H9 (cell line): ENCODE results near the gene RELCH. TPM values are rescaled to one million over a fixed set of nuclear protein-coding genes. Genes with fewer than 3 reads are reported as not detected.

Experiments
- DNase-seq: peaks from one replicate; pipeline ENCODE4 v3.0.0-alpha.2; 2017
- H2AFZ ChIP-seq: one replicate; pipeline ENCODE4 v1.6.1; 2013; ENCODE audit warnings: mild to moderate bottlenecking, low read length, control low read depth, moderate library complexity
- H2AK5ac ChIP-seq: 2 replicates; pipeline ENCODE4 v1.6.1; 2013; ENCODE audit warnings: low read length, control low read depth, mixed read lengths; ENCODE audit not compliant: insufficient read length
- H2BK120ac ChIP-seq: one replicate; pipeline ENCODE4 v1.6.1; 2013; ENCODE audit warnings: low read depth, mild to moderate bottlenecking, low read length, control low read depth, inconsistent platforms; ENCODE audit not compliant: poor library complexity, severe bottlenecking
- H2BK12ac ChIP-seq: 2 replicates; pipeline ENCODE4 v1.6.1; 2013; ENCODE audit warnings: low read length, control low read depth, mixed read lengths, low read depth; ENCODE audit not compliant: insufficient read length
- H2BK15ac ChIP-seq: 2 replicates; pipeline ENCODE4 v1.6.1; 2013; ENCODE audit warnings: low read depth, low read length, control low read depth
- H2BK20ac ChIP-seq: one replicate; pipeline ENCODE4 v1.6.1; 2013; ENCODE audit warnings: low read depth, mild to moderate bottlenecking, low read length, control low read depth, inconsistent platforms; ENCODE audit not compliant: poor library complexity, severe bottlenecking
- H2BK5ac ChIP-seq: 2 replicates; pipeline ENCODE4 v1.6.1; 2013; ENCODE audit warnings: low read length, control low read depth, mixed read lengths; ENCODE audit not compliant: insufficient read length
- H3K14ac ChIP-seq: 2 replicates; pipeline ENCODE4 v1.6.1; 2013; ENCODE audit warnings: low read length, control low read depth; ENCODE audit not compliant: insufficient read depth
- H3K18ac ChIP-seq: 2 replicates; pipeline ENCODE4 v1.6.1; 2013; ENCODE audit warnings: low read depth, mild to moderate bottlenecking, mixed read lengths, low read length, control low read depth; ENCODE audit not compliant: insufficient read length
- H3K23ac ChIP-seq: 2 replicates; pipeline ENCODE4 v1.6.1; 2013; ENCODE audit warnings: low read length, control low read depth, mixed read lengths, low read depth; ENCODE audit not compliant: insufficient read length
- H3K23me2 ChIP-seq: 2 replicates; pipeline ENCODE4 v1.6.1; 2013; ENCODE audit warnings: low read depth, mild to moderate bottlenecking, mixed read lengths, low read length, control low read depth; ENCODE audit not compliant: insufficient read length, poor library complexity, severe bottlenecking
- H3K27ac ChIP-seq: 2 replicates; pipeline ENCODE4 v1.5.1; 2013; ENCODE audit warnings: low read length, control low read depth, mixed read lengths, low read depth; ENCODE audit not compliant: insufficient read length
- H3K27me3 ChIP-seq: 2 replicates; pipeline ENCODE4 v1.6.1; 2013; ENCODE audit warnings: low read length, control low read depth, inconsistent platforms; ENCODE audit not compliant: insufficient read depth
- H3K4ac ChIP-seq: 2 replicates; pipeline ENCODE4 v1.6.1; 2013; ENCODE audit warnings: low read depth, mild to moderate bottlenecking, control low read depth, inconsistent platforms, low read length, moderate library complexity
- H3K4me1 ChIP-seq: 2 replicates; pipeline ENCODE4 v1.6.1; 2013; ENCODE audit warnings: low read length, control low read depth, inconsistent platforms; ENCODE audit not compliant: insufficient read depth
- H3K4me2 ChIP-seq: 2 replicates; pipeline ENCODE4 v1.6.1; 2013; ENCODE audit warnings: low read length, control low read depth, mixed read lengths; ENCODE audit not compliant: insufficient read length, insufficient read depth
- H3K56ac ChIP-seq: 2 replicates; pipeline ENCODE4 v1.6.1; 2013; ENCODE audit warnings: low read depth, mild to moderate bottlenecking, mixed read lengths, low read length, control low read depth; ENCODE audit not compliant: insufficient read length
- H3K79me1 ChIP-seq: 2 replicates; pipeline ENCODE4 v1.6.1; 2013; ENCODE audit warnings: low read depth, mild to moderate bottlenecking, moderate library complexity, low read length, control low read depth, inconsistent platforms; ENCODE audit not compliant: insufficient read depth, poor library complexity, severe bottlenecking
- H3K79me2 ChIP-seq: 2 replicates; pipeline ENCODE4 v1.6.1; 2013; ENCODE audit warnings: low read length, control low read depth, inconsistent platforms; ENCODE audit not compliant: insufficient read depth
- H3K9ac ChIP-seq: 2 replicates; pipeline ENCODE4 v1.6.1; 2013; ENCODE audit warnings: low read length, control low read depth, mixed read lengths; ENCODE audit not compliant: insufficient read length; ENCODE audit errors: extremely low read depth
- H3K9me3 ChIP-seq: one replicate; pipeline ENCODE4 v1.6.1; 2013; ENCODE audit warnings: low read depth, low read length, inconsistent platforms; ENCODE audit not compliant: control insufficient read depth
- H3T11ph ChIP-seq: one replicate; pipeline ENCODE4 v1.6.1; 2013; ENCODE audit warnings: mild to moderate bottlenecking, low read length, control low read depth, inconsistent platforms
- H4K20me1 ChIP-seq: one replicate; pipeline ENCODE4 v1.6.1; 2013; ENCODE audit not compliant: control insufficient read depth, insufficient read length, insufficient read depth
- H4K5ac ChIP-seq: 2 replicates; pipeline ENCODE4 v1.6.1; 2013; ENCODE audit warnings: low read depth, mild to moderate bottlenecking, mixed read lengths, low read length, control low read depth; ENCODE audit not compliant: insufficient read length
- H4K8ac ChIP-seq: replicated peaks from 2 replicates; pipeline ENCODE4 v1.6.1; 2013; ENCODE audit warnings: low read length, control low read depth, mixed read lengths, low read depth; ENCODE audit not compliant: insufficient read length
- H4K91ac ChIP-seq: 2 replicates; pipeline ENCODE4 v1.6.1; 2013; ENCODE audit warnings: low read depth, mild to moderate bottlenecking, moderate library complexity, mixed read lengths, low read length, control low read depth; ENCODE audit not compliant: insufficient read length
- H3K27ac Mint-ChIP-seq, 3 experiments: 2 replicates in 2 of 3; 3 replicates in 1 of 3; pipeline ENCODE4 v1.8.0; 2020 to 2021; ENCODE audit warnings: mixed read lengths in 3 of 3, mild to moderate bottlenecking in 1 of 3, moderate library complexity in 1 of 3
- H3K27me3 Mint-ChIP-seq: 2 replicates; pipeline ENCODE4 v1.8.0; 2021; ENCODE audit warnings: low read depth, mild to moderate bottlenecking, moderate library complexity, mixed read lengths
- H3K36me3 Mint-ChIP-seq, 3 experiments: 2 replicates in 2 of 3; 3 replicates in 1 of 3; pipeline ENCODE4 v1.8.0; 2020 to 2021; ENCODE audit warnings: low read depth in 3 of 3, mixed read lengths in 3 of 3; ENCODE audit not compliant: insufficient read depth in 1 of 3
- H3K4me1 Mint-ChIP-seq, 2 experiments: 2 replicates each; pipeline ENCODE4 v1.8.0; 2020; ENCODE audit warnings: mixed read lengths in 2 of 2
- H3K4me3 Mint-ChIP-seq, 2 experiments: 2 replicates in 1 of 2; 3 replicates in 1 of 2; pipeline ENCODE4 v1.8.0; 2020 to 2021; ENCODE audit warnings: mild to moderate bottlenecking in 2 of 2, mixed read lengths in 2 of 2, moderate library complexity in 1 of 2
- H3K9me3 Mint-ChIP-seq, 2 experiments: 2 replicates in 1 of 2; 3 replicates in 1 of 2; pipeline ENCODE4 v1.8.0; 2020; ENCODE audit warnings: mild to moderate bottlenecking in 2 of 2, mixed read lengths in 2 of 2, moderate library complexity in 1 of 2
- CTCF ChIP-seq: fragments of 200-600 bp; sonication (generic); conservative IDR thresholded peaks from 3 replicates; pipeline ENCODE4 v1.8.0; 2021; ENCODE audit warnings: antibody characterized with exemption, mild to moderate bottlenecking
- WGBS: extraction: QIAGEN DNeasy Blood & Tissue Kit; methylation state at CpG from one replicate; pipeline ENCODE4 v1.1.7; 2013; ENCODE audit warnings: missing lambda C conversion rate, low lambda C conversion rate, mixed read lengths; ENCODE audit not compliant: insufficient read length; ENCODE audit errors: extremely low coverage; 5-methylcytosine and 5-hydroxymethylcytosine counted together
- total RNA-seq: library from RNA; stranded (reverse); gene quantifications from 2 replicates; pipeline ENCODE4 v1.2.1, GENCODE V29; 2021

RELCH gene
- total RNA-seq, 1 experiment from 2014 or later = 32.3 TPM

DNA sequence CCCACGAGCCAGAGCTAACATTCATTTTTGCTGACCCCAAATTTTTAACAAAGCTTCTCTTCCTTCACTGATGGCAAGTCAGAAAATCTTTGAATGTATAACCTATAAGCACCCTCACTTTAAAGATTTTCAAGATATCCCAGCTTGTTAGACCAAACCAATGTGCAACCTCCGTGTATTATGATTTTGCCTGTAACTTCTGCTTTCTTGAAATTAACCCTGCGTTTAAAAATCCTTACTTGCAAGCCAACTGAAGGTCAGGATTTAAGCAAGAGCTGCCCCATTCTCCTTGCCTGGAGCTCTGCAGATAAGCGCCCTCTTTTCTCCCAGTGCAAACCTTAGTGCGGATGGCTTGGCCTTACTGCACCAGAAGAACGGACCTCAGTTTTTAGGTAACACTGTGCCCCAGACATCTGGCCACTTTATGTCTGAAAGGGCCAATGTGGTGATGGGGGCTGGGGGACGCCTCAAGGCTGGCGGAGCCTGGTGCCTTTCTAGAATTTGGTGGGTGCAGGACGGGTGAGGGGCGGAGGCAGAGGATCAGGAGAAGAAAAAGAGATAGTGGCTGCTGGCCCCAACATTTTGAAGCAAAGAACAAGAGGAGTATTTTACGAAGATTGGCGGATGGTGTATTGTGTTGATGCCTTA lies 137.2 kb downstream of the RELCH start:
- Histone ChIP-seq H4K20me1 (no peaks in the 10 kb centered on the region), H3K23ac (no peak overlapping the region), H3K23me2 (peaks cover 20% of the 10 kb centered on the region), H3K27ac (no peak overlapping the region), H3K79me1 (no peaks in the 10 kb centered on the region), H3K27me3 (peaks cover 10% of the 10 kb centered on the region; the same call in 1 of the 2 replicates), H3K14ac (no peak overlapping the region; the same call in 1 of the 2 replicates), H3K4me1 (peaks cover 8% of the 10 kb centered on the region; the same call in 1 of the 2 replicates), H2BK12ac (no peak overlapping the region), H3K4ac (no peak overlapping the region), H4K91ac (no peak overlapping the region), H3K56ac (no peak overlapping the region), H3K79me2 (no peaks in the 10 kb centered on the region), H3K9me3 (no peaks in the 10 kb centered on the region), H2BK15ac (no peak overlapping the region), H2BK5ac (no peak overlapping the region), H2BK20ac (no peak overlapping the region), H2AFZ (no peak overlapping the region), H4K8ac (no peak overlapping the region), H3K9ac (no peak overlapping the region), H3T11ph (no peak overlapping the region), H2BK120ac (no peak overlapping the region), H3K4me2 (peak overlapping the region; percentile 67), H3K18ac (no peak overlapping the region), H2AK5ac (no peak overlapping the region), H4K5ac (no peak overlapping the region)
- H3K36me3 Mint-ChIP-seq = no peaks in the 10 kb centered on the region; a peak in 1 of 7 replicates
- peak overlapping the region; percentile 49 to 95 (median 92); a peak in 6 of 7 replicates for H3K27ac Mint-ChIP-seq
- no peak for DNase-seq
- peaks cover 0 to 3% of the 10 kb centered on the region in 2 experiments; a peak in 1 of 5 replicates for H3K9me3 Mint-ChIP-seq
- H3K4me1 Mint-ChIP-seq = peaks cover 51 to 64% of the 10 kb centered on the region in 2 experiments
- no CpG with 5 or more reads among the region's 12 CpGs for WGBS
- H3K27me3 Mint-ChIP-seq = peaks cover 75% of the 10 kb centered on the region
- H3K4me3 Mint-ChIP-seq = peak overlapping the region; percentile 67 to 82
- no peak for TF ChIP-seq CTCF
